ENCODE results near the gene ARHGAP15.

GRCh38 chr2:143759455-143759854 lies 630.2 kb downstream of the ARHGAP15 start:
- TF ChIP-seq EZH2phosphoT487 (IDR thresholded peaks at IDR 0.05; ENCODE audit: insufficient read depth, low read depth) (no peak), EZH2 (IDR thresholded peaks at IDR 0.05; ENCODE audit: insufficient read depth, poor library complexity, severe bottlenecking) (no peak)
